GM21717 (cell line): ENCODE measurements around the gene TCF7L2.

ENCODE experiments used
- ATAC-seq: cut with Tn5 transposase; IDR thresholded peaks from one replicate; pipeline ENCODE4 v1.9.1; 2021; ENCODE audit warnings: mild to moderate bottlenecking, moderate library complexity; ENCODE audit not compliant: unreplicated experiment

TCF7L2 gene

DNA sequence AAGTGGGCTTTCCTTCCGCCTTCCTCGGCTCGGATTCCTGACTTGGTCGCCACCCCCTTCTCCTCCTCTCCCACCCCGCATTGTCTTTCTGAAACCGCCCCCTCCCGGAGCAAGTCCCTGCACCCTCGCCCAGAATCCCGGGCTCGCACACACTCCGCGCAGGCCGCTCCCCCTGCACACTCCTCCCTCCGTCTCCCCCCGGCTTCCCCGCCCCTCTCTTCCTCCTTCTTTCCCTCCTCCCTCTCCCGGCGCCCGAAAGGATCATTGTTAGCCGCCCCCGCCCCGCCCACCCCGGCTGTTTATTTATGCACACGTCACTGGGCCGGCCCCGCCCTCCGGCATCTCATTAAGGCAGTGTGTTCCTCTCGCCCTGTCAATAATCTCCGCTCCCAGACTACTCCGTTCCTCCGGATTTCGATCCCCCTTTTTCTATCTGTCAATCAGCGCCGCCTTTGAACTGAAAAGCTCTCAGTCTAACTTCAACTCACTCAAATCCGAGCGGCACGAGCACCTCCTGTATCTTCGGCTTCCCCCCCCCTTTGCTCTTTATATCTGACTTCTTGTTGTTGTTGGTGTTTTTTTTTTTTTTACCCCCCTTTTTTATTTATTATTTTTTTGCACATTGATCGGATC is at the start of gene TCF7L2:
TSS of gene TCF7L2 (plus strand) at position 373 of the 633 bp plus-strand sequence. CDS start 510 bp downstream, outside the sequence.
- ATAC-seq, result peak; percentile 49

DNA sequence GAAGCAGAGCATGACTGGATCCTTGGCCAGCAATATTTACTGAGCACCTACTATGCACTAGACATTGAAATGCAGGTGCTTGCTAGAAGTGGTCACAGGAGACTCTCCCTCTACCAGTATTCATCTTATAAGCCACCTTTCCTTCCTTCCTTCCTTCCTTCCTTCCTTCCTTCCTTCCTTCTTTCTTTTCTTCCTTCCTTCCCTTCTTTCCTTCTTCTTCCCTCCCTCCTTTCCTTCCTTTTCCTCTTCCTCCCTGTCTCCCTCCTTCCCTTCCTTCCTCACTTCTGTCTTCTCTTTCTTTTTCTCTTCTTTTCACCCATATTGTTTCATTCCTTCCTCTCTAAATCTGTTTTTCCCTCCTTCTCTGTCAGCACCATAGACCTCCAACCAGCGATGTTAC is 47.3 kb upstream of the TCF7L2 start:
- no peak for ATAC-seq

DNA sequence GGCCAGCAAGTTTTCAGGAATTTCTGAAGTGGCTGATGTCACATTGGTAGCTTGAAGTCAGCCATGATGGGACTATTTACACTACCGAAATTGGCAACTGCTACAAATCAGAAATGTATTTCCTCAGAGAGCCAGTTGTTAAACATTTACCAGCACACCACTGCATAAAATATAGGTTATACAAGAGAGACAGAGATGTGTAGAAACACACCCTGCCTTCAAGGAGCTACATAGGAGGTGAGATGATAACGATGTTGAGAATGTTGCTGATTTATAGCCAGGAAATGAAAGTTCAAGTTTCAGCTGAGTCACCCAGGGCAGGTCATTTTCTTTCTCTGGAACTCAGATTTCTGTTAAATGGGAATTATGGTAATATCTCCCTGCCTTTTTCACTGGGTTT is 46.0 kb upstream of the TCF7L2 start:
- no peak for ATAC-seq

DNA sequence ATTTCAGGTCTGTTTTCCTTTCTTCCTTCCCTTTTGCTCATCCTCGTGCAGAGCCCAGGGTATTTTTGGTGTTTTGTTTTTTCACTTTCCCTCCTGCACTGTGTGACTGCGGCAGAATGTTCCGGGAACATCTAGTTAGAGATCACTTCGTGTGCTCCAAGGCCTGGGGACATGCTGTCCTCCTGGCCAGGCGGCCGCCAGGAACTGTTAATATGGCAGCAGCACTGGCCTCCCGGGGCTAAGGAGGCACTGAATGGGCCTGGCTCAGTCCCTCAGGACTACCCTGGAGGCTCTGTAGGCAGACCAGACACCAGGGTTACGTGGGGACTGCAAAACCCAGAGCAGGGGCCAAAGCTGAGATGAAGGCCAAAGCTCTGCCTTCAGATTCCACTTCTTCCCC is 43.1 kb upstream of the TCF7L2 start:
- no peak for ATAC-seq

DNA sequence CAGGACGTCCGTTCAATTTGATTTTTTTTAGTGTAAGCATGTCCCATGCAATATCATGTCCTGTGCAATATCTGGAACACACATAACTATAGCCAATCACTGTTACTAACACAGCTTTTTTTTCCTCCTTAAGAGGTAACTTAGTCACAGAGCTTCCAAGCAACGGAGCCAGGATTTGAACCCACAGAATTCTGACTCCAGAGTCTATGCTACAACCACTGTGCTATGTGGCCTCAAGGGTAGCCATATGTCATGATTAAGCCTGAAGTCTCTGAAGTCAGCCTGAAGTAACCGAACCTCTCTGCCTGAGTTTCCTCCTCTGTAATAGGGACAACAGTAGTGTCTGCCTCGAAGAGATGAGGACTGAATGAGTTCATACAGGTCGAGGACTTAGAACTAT is 42.2 kb upstream of the TCF7L2 start:
- no peak for ATAC-seq

DNA sequence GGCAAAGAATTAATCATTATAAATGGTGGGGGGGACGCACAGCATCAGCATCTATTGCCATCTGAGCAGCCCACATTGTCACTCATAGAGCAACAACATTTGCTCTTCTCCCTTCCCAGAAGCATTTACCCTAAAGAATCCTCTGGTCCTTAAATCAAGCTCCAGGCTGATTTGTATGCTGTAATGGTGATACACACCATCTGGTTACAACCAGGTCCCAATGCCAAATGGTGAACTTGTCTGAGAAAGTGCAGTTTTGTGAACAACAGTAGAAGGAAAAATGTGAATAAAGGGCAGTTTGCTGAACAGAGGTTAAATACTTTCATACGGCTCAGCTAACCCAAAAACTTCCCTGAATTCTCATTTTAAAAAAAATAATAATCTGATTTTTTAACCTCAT is 38.8 kb upstream of the TCF7L2 start:
- ATAC-seq, result no peak

DNA sequence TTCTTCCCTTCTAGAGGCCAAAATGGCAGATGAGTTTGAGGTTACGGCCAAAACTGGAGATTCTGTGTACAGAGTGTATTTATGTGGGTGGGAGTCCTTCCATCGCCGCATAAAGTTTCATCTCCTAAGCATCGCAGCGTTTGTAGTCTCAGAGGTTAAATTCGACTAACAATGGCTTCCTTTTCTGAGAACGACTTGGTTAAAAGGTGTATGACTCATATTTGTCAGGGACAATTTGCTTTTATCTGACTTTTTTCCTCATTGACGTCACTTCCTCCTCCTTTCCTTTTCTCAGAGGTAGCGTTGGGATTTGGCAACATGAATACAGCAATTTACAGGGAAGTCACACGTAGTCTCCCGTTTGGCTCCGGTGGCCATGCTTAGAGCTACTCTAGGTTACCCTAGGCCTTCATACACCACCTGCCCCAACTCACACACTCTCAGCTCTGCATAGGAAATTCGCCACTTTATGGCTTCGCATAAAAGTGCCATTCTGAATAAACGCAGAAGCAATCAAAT is 37.6 kb upstream of the TCF7L2 start:
- no peak for ATAC-seq

DNA sequence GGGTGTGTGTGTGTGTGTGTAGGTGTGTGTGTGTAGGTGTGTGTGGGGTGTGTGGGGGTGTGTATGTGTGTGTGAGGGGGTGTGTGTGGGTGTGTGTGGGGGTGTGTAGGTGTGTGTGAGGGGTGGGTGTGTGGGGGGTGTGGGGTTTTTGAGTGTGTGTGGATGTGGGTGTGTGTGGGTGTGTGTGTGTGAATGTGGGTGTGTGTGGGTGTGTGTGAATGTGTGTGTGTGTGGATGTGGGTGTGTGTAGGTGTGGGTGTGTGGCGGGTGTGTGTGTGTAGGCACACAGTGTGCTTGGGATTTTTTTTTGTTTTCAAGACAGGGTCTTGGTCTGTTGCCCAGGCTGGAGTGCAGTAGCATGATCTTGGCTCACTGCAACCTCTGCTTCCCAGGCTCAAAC is 36.8 kb upstream of the TCF7L2 start:
- ATAC-seq, result no peak

DNA sequence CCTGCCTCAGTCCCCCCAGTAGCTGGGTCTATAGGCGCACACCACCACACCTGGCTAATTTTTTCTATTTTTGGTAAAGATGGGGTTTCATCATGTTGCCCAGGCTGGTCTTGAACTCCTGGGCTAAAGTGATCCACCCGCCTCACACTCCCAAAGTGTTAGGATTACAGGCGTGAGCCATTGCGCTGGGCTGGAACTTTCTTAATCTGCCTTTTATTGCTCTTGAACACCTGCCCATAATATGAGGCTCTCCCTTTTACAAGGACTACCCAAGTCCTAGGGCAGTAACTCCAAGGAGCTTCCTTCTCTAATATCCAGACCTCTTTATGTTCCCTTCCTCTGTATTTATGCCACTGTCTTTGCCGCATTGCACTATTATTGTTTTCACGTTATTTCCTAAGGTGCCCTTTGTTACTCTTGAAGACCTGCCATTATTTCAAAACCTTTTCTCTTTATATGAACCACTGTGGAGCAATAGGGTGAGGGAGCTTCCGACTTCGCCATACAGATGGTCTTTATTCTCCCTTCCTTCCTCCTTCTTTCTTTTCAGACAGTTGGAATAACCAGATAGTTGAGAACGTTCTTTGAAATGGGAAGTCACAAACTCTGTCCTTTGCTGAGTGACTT is 36.3 kb upstream of the TCF7L2 start:
- no peak for ATAC-seq

DNA sequence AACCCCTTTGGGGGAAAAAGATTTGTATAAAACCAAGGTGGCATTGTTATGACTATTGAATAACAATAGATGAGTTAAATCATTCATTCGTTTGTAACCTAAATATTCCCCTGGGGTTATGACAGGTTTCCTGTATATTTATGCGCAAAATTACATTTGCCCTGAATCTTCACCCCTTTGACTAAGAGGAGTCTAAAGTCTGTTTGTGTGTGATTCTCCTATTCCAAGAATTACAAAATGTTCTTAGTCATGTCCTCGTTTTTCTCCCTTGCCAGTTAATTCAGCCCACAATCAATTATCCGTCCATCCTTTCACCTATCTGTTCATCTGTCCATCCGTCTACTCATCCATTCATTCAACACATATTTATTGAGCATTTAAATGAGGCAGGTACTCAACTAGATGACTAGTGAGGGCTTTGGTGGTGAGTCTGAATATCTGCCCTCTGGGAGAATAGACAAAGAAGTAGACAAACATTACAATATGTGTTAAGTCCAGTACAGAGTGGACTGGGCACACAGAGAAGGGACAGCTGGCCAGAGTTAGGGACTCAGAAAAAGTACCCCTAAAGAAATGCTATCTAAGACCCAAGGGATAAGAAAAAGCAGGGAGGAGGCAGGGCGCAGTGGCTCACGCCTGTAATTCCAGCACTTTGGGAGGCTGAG is 35.6 kb upstream of the TCF7L2 start:
- ATAC-seq, result no peak

DNA sequence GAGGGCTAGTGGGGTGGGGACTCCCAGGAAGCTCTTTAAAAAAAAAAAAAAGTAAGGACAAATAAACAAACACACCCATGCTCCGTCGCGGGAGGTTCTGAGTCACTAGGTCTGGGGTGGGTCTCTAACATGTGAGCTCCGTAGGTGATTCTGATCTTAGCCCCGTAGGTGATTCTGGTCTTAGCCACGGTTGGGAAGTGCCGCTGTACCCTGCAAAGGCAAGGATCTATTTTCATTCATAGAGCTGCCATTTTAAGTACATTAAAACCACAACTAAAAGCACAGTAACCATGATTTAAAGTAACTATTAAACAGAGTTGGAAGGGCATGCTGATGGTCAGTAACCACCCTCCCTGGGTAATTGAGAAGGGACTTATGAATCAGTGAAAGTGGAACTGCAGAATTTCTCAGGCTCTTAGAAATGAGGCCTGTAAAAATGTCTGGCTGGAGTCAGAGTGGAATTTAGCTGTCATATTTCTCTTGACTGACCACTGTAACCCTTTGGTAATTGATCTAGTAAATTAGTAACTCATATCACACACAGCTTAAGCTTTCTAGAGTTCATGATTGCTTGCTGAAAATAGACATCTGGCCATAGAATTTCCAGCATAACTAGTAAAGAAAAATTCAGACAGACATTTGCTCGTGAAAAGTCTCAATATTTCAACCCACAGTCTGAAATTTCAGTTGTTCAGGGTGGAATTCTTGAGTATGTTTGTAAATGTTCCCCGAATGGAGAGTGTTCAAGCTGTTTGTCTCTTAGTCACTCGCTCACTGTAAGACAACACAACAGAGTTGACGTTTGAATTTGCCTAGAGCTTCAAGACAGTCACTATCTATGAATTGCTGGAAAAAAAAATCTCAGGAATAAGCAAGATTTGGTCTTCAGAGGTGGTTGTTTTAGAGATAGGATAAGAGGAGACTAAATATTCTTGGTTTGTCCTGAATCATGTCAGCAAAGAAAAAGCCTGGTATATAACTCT is 34.2 kb upstream of the TCF7L2 start:
- ATAC-seq, result no peak

DNA sequence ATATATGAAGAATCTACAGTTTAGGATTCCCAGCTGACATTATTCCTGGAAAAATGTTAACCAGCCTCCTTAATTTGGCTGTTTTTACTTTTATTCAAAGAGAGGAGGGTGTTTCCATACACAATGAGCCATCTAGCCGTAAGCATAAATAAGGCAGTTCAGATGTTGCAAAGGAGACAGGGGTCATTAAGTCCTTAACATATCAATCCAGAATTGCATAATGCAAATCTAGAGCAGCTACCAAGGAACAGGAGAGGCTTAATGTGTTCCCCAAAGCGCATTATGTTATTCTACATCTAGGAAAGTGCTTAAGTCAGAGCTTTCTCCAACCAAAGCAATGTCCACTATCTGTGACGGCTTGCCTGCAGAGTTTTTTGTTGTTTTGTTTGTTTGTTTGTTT is 32.4 kb upstream of the TCF7L2 start:
- no peak for ATAC-seq

DNA sequence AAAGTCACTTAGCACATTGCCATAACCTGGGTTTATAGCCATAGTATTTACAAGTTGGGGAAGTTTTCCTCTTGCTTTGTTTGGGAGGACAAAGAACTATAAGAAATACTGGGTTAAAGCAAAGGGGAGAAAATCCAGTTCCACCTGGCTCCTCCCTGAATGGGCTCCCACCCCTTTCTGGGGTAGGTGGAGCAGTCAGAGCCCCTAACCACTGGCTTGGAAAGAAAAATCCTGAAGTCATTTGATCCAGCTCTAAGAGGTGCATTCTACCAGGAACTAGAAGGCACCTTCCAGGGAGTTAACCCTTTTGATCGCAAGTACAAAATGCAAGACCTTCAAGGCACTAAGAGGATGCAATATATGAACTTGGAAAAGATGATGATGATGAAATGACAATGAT is 31.3 kb upstream of the TCF7L2 start:
- ATAC-seq, result no peak

DNA sequence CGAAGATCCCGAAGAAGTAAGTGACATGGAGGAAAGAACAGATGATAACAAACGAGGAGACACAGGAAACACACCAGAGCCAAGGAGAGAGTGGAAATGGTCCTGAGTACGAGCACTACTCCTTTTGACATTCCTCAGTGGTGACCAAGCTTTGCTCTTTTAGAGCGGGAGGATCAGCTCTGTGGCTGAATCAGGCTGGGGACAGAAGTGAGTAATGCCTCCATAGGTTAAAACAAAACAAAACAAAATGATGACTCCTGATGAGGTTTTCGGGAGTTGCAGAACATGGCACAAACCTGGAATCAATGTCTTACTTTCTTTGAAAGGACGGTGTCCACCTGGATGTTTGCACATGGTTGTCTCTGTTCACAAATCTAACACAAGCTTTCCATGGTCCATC is 30.3 kb upstream of the TCF7L2 start:
- no peak for ATAC-seq

DNA sequence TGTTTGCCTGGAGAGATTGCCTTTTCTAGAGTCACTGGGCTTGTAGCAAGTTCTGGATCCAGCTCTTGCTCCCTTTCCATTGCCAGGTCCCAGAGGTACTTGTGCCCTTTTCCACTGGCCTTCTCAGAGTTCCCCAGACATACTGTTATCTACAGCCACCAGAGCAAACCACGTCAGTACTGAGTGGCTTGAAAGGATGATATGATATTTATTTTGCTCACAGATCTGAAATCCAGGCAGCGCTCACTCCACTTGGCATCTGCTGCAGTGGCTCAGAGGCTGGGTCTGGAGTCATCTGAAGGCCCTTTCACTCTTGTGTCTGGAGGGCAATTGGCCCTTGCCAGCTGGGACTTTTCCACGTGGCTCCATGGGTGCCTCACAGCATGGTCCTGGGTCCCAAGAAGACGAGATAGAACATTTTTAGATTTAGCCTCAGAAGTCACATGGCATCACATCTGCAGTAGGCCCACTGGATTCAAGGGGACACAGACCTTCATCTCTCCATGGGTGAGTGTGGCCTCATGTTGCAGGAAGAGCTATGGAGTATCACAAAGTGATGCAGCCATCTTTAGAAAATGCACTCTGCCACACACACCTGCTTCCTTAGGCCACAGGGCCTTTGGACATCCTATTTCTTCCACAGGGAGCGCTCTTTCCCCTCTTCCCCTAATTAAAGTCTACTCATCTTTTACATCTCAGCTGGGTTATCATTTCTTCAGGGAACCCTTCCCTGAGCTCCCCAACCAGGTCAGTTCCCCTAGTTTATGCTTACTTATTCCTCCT is 22.9 kb upstream of the TCF7L2 start:
- no peak for ATAC-seq

DNA sequence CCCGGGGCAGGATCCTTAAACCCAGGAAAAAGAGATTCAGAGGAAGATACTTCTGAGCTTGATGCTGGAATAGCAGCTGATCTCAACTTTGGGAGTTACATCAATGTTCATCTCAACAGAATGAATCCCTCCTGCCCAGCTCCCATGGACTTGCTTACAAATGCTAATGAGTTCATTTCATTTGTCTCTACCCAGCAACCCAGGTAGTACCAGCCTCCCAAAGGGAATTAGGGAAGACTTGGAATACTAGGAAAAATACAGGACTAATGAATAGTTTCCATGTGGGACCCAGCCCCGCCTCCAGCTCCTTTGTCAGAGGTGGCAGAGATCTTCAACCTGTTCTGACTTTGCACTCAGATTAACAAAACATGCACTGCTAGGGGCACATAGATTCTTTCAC is 22.1 kb upstream of the TCF7L2 start:
- no peak for ATAC-seq

DNA sequence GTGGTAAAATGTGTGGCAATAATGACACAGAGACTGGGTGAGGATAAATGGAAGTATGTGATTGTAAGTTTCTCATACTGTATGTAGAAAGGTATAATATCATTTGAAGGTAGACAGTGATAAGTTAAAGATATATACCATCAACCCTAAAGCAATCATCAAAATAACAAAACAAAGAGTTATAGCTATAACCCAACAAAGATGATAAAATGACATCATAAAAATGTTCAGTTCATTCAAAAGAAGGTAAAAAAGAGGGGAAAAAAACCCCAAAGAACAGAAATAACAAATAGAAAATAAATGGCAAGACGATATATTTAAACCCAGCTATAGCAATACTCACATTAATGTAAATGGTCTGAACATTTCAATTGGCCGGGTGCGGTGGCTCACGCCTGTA is 17.4 kb upstream of the TCF7L2 start:
- ATAC-seq, result no peak

DNA sequence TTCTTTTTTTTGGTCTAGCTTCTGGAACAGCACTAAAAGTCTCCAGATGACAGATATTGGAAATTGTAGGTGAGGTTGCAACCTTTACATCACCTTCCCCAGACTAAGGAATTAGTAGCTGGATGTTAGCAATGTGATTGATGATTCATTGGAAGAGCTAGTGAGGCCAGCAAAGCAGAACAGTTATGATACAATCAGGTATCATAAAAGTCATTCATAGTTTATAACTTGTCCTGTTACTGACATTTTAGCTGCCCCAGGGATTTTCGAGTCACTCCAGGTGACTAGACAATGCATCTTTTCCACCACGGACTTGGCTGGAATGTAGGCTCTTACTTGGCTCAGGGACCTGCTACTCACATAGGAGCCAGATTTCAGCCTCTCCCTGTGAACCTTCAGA is 15.9 kb upstream of the TCF7L2 start:
- no peak for ATAC-seq

DNA sequence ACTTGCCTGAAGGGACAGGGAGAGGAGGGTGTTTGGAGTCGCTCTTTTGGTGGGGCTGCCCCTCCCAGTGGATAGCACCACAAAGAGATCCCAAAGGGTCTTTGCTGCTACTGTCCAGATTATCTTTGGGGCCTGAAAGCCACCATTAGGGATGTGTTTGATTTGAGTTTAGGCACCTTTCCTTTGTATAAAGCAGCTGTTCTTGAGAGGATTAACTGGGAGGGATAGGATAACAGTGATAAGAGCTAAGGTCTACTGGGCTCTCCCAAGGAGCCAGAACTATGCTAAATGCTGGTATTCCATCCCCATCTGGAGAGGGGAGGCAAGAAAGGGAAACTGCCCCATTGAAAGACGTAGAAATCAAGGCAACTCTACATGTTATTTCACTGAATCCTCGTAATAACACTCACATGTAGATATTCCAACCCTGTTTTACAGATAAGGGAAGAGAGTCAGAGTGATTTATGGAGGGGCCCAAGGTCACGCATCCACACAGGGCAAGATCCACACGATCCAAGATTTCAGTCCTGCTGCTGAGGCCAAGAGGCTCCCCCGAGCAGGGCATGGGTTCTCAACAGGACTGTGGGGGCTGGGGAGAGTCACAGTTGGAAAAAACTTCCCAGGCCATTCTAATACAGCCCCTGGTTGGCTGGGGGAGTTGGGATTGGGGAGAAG is 11.1 kb upstream of the TCF7L2 start:
- ATAC-seq, result no peak

DNA sequence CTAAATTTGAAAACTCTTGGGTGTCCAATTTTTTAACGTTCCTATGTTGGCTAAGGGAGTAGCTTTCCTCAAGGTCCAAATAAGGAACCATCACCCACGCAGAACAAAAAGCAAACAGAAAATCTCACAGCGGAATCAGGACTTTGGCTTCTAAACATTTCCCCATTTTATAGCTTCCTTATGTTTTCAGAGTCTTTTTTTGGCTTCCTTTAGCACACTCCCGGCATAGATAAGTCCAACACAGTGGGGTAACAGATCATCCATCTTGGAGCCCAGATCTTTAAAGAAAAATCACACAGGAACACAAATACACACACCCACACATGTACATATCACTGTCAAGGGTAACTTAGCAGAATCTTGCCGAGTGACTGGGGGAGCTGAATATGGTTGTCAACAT is 4.2 kb upstream of the TCF7L2 start:
- ATAC-seq, result no peak
